Osteocyte (in vitro differentiated cells): ENCODE results near the gene PACS1. TPM values are rescaled to one million over a fixed set of nuclear protein-coding genes. Genes with fewer than 3 reads are reported as not detected.

Experiments
- DNase-seq: peaks from one replicate; pipeline ENCODE4 v3.0.0; 2021; ENCODE audit warnings: mixed read lengths; ENCODE audit not compliant: unreplicated experiment; ENCODE audit errors: extremely low spot score
- H3K27ac Mint-ChIP-seq: one replicate; pipeline ENCODE4 v1.8.0; 2021; ENCODE audit warnings: mild to moderate bottlenecking, mixed read lengths; ENCODE audit not compliant: unreplicated experiment
- H3K27me3 Mint-ChIP-seq: one replicate; pipeline ENCODE4 v1.8.0; 2021; ENCODE audit warnings: mixed read lengths; ENCODE audit not compliant: unreplicated experiment
- H3K36me3 Mint-ChIP-seq: one replicate; pipeline ENCODE4 v1.8.0; 2021; ENCODE audit warnings: mixed read lengths; ENCODE audit not compliant: unreplicated experiment
- H3K4me1 Mint-ChIP-seq: one replicate; pipeline ENCODE4 v1.8.0; 2021; ENCODE audit warnings: mixed read lengths; ENCODE audit not compliant: unreplicated experiment
- H3K4me3 Mint-ChIP-seq: one replicate; pipeline ENCODE4 v1.8.0; 2021; ENCODE audit warnings: mild to moderate bottlenecking, moderate library complexity, mixed read lengths; ENCODE audit not compliant: unreplicated experiment
- H3K9me3 Mint-ChIP-seq: one replicate; pipeline ENCODE4 v1.8.0; 2021; ENCODE audit warnings: mixed read lengths; ENCODE audit not compliant: unreplicated experiment
- total RNA-seq: library from RNA; stranded (reverse); gene quantifications from 2 replicates; pipeline ENCODE4 v1.2.1, GENCODE V29; 2021
- TF ChIP-seq, protein P1 (sequence below): fragments of 200-600 bp; sonication (generic); IDR thresholded peaks from 2 replicates; pipeline ENCODE4 v1.5.0; 2021; ENCODE audit warnings: antibody characterized with exemption, mild to moderate bottlenecking, moderate library complexity

Gene PACS1
- total RNA-seq, 1 donor from 2014 or later: 83.8 TPM

DNA sequence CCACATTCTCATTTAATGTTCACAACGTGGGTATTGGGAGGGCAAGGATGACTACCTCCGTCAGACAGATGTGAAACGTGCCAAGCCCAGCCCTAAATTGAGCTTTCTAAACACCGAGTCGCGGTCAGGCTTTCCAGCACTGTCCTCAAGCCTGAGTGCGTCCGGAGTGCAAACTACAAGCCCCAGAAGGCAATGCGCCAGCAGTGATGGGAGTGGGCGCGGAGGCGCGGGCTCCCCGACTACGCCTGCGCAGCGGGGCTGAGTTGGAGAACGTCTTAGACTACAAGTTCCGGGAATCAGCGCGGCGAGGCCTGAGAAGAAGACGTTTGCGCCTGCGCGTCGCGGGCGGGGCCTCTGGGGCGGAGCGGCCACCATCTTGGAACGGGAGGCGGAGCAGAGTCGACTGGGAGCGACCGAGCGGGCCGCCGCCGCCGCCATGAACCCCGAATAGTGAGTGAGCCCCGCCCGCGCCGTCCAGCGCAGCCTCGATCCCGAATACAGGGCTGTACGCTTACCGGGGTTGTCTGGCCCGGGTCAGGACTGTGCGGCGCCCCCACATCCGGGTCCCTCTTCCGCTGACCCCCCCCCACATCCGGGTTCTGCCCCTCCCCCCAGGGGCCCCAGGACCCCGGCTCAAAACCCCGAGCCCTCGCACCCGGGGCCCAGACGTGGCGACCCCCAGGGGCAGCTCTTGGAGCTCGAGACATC lies 198.3 kb downstream of the PACS1 start, which contains the start of gene RAB1B:
RAB1B (plus strand) TSS at position 396 of the 708 bp plus-strand sequence; CDS start at position 437, 41 bp downstream.
- TF ChIP-seq, protein P1, sequence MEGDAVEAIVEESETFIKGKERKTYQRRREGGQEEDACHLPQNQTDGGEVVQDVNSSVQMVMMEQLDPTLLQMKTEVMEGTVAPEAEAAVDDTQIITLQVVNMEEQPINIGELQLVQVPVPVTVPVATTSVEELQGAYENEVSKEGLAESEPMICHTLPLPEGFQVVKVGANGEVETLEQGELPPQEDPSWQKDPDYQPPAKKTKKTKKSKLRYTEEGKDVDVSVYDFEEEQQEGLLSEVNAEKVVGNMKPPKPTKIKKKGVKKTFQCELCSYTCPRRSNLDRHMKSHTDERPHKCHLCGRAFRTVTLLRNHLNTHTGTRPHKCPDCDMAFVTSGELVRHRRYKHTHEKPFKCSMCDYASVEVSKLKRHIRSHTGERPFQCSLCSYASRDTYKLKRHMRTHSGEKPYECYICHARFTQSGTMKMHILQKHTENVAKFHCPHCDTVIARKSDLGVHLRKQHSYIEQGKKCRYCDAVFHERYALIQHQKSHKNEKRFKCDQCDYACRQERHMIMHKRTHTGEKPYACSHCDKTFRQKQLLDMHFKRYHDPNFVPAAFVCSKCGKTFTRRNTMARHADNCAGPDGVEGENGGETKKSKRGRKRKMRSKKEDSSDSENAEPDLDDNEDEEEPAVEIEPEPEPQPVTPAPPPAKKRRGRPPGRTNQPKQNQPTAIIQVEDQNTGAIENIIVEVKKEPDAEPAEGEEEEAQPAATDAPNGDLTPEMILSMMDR: no peak
- Mint-ChIP-seq H3K27me3 (no peaks in the 10 kb centered on the region), H3K27ac (peak within 1 kb of the TSS; percentile 99), H3K4me1 (peaks cover 23% of the 10 kb centered on the region), H3K4me3 (peak within 1 kb of the TSS; percentile 86), H3K36me3 (peaks cover 18% of the 10 kb centered on the region), H3K9me3 (no peaks in the 10 kb centered on the region)
- peak; percentile 100 for DNase-seq

DNA sequence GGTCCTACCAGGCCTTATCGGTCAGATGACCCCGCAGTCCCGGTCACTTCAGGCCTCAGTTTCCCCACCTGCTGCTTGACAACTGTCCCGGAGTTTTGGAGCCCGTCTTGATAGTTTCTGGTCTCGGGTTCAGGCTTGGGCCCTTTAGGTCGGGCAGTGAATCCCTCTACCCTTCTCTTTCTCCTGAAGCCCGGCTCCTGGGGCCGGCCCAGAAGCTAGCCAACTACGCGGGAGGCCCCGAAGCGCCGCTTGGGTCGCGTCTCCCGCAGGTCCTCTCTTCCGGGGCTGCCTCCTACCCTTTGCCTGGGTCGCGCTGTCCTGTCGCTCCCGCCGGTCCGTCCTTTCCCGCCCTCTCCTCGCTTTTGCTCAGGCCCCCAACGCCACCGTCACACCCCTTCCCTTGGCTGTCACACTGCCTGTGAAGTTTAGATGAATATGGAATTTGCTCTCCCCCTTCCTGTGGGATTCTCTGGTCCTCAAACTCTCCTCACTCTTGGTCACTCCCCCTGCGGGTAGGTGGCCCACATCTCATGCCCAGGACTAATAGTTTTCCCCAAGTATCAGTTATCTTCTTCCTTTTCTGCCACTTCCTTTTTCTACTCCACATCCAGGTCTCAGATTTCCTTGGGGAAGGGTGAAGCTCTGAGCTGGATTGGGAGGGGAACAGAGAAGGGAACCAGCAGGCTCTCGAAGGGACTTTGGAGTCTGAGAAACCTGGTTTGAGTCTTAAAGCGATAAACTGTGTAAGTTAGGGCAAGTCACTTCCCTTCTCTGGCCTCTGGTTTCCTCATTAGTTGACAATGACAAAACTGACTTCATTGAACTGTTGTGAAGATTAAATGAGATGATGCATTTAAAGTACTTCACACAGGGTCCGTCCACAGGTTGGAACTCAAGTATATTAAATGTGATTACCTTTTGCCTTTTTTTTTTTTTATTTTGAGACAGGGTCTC lies 199.2 kb downstream of the PACS1 start:
- H3K4me3 Mint-ChIP-seq: peak overlapping the region; percentile 86
- H3K27me3 Mint-ChIP-seq: no peaks in the 10 kb centered on the region
- H3K4me1 Mint-ChIP-seq: peaks cover 23% of the 10 kb centered on the region
- DNase-seq: no peak
- peaks cover 24% of the 10 kb centered on the region for H3K36me3 Mint-ChIP-seq
- TF ChIP-seq, protein P1: peak; percentile 42
- H3K27ac Mint-ChIP-seq: peak overlapping the region; percentile 99
- H3K9me3 Mint-ChIP-seq: no peaks in the 10 kb centered on the region

DNA sequence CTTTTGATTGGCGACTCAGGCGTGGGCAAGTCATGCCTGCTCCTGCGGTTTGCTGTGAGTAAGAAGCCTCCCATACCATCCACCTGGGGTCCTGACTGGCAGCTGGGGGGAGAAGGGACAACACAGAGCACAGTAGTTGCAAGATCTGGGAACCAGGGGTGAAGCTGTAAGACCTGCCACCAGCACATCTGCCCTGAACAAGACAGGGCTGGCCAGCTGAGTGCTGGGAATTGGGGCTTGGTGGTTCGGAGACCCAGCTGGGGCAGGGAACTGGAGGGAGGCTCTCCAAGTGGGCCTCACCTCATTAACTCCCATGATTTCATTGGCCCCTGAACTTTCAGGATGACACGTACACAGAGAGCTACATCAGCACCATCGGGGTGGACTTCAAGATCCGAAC lies 201.7 kb downstream of the PACS1 start:
- H3K27ac Mint-ChIP-seq: no peak overlapping the region
- H3K4me1 Mint-ChIP-seq: peaks cover 22% of the 10 kb centered on the region
- no peaks in the 10 kb centered on the region for H3K27me3 Mint-ChIP-seq
- no peaks in the 10 kb centered on the region for H3K9me3 Mint-ChIP-seq
- peaks cover 29% of the 10 kb centered on the region for H3K36me3 Mint-ChIP-seq
- TF ChIP-seq, protein P1: no peak
- no peak overlapping the region for H3K4me3 Mint-ChIP-seq
- DNase-seq: no peak

DNA sequence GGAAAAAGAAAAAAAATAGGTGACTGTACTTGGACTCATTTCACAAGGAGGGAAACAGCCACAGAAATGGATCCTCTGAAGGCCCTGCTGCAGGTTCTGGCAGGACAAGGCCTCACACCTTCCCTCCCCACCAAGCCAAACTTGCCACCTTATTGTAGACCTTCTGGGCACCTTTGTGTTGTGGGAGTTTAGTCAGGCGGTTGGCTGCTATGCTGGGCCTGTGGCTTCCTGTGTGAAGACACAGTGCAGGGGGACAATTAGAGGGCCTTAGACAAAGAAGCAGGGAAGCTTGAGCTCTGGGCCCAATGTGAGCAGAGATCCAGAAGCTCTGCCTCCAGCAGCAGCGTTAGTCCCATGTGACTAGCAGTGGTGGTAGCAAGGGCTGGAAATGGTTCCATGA lies 202.5 kb downstream of the PACS1 start:
- no peak overlapping the region for H3K27ac Mint-ChIP-seq
- H3K4me3 Mint-ChIP-seq: no peak overlapping the region
- DNase-seq: no peak
- peaks cover 29% of the 10 kb centered on the region for H3K36me3 Mint-ChIP-seq
- no peaks in the 10 kb centered on the region for H3K27me3 Mint-ChIP-seq
- H3K9me3 Mint-ChIP-seq: no peaks in the 10 kb centered on the region
- TF ChIP-seq, protein P1: no peak
- H3K4me1 Mint-ChIP-seq: peaks cover 20% of the 10 kb centered on the region

DNA sequence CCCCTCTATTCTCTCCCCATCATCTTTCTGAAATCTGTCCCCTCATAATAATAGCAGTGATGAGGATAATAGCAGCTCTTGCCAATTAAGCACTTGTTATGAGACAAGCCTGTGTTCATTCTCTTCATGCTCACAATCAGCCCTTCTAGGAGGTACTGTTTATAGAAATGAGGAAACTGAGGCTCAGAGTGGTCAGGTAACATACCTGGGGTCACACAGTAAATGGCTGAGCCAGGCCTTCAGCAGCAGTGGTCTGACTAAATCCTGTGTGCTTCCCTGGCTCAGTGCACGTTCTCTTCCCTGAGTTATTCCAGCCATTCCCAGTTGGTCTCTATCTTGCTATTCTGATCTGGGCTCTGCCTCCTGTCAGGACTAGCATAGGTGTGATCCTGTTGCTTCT lies 204.1 kb downstream of the PACS1 start:
- no peak for DNase-seq
- Mint-ChIP-seq H3K9me3 (no peaks in the 10 kb centered on the region), H3K36me3 (peaks cover 29% of the 10 kb centered on the region), H3K27ac (no peak overlapping the region), H3K4me3 (no peak overlapping the region), H3K27me3 (no peaks in the 10 kb centered on the region), H3K4me1 (peaks cover 25% of the 10 kb centered on the region)
- TF ChIP-seq, protein P1: no peak
